Esophagus muscularis mucosa (tissue), 4 donors: Measurements from ENCODE around the gene SLC26A2. TPM values are rescaled to one million over a fixed set of nuclear protein-coding genes. Genes with fewer than 3 reads are reported as not detected.

Source experiments
- DNase-seq: peaks from one replicate; pipeline ENCODE4 v3.0.0-alpha.2; 2017; ENCODE audit errors: extremely low spot score
- H3K27ac ChIP-seq, 4 donors: fragments of 200-600 bp; sonication (generic); replicated peaks in 1 of 4; 1 replicate in 3 of 4; 2 replicates in 1 of 4; pipeline ENCODE4 v1.5.1; 2016 to 2019; ENCODE audit warnings: mild to moderate bottlenecking in 1 of 4
- H3K27me3 ChIP-seq, 4 donors: fragments of 200-600 bp; sonication (generic); one replicate each; pipeline versions ENCODE4 v1.5.1 to v1.6.0; 2016 to 2019
- H3K36me3 ChIP-seq, 4 donors: fragments of 200-600 bp; sonication (generic); one replicate each; pipeline ENCODE4 v1.5.1; 2016 to 2019
- H3K4me1 ChIP-seq, 4 donors: fragments of 200-600 bp; sonication (generic); one replicate each; pipeline ENCODE4 v1.5.1; 2016 to 2019
- H3K4me3 ChIP-seq, 4 donors: fragments of 200-600 bp; sonication (generic); 1 replicate in 2 of 4; 2 replicates in 2 of 4; pipeline ENCODE4 v1.5.1; 2016 to 2019; ENCODE audit warnings: mild to moderate bottlenecking in 4 of 4, moderate library complexity in 1 of 4
- H3K9me3 ChIP-seq, 4 donors: fragments of 200-600 bp; sonication (generic); 1 replicate in 3 of 4; 2 replicates in 1 of 4; pipeline ENCODE4 v1.5.1; 2016 to 2019
- EP300 ChIP-seq: sonication (generic); formaldehyde crosslinking; IDR thresholded peaks from one replicate; pipeline ENCODE4 v1.6.1; 2017; ENCODE audit warnings: antibody characterized with exemption
- POLR2A ChIP-seq: fragments of 450-650 bp; IDR thresholded peaks from one replicate; pipeline ENCODE4 v1.6.1; 2017; ENCODE audit warnings: antibody characterized with exemption, moderate library complexity, mild to moderate bottlenecking, low read depth
- POLR2AphosphoS5 ChIP-seq, 2 donors: sonication (generic); formaldehyde crosslinking; IDR thresholded peaks; one replicate each; pipeline ENCODE4 v1.6.1; 2017; ENCODE audit warnings: antibody characterized with exemption in 2 of 2
- WGBS: methylation state at CpG from one replicate; pipeline ENCODE4 v1.1.5; 2018; 5-methylcytosine and 5-hydroxymethylcytosine counted together
- intact Hi-C: fragments of 100-400 bp; cut with DNase I; formaldehyde crosslinking; loops from one replicate; pipeline ENCODE4 v1.15.1; 2023
- small RNA-seq, 3 donors: library from RNA; depleted of rRNA; stranded (forward); fragments of <200 nt; gene quantifications; one replicate each; pipeline ENCODE3, GENCODE V24; 2016
- total RNA-seq, 4 donors: library from RNA; depleted of rRNA; stranded (reverse); fragments of >200 nt; gene quantifications; one replicate each; pipeline versions ENCODE4 v1.1.0 to v1.2.1, GENCODE V29; 2016
- TF ChIP-seq, protein P1 (sequence below), 3 experiments: fragments of 200-600 bp in 2 of 3; fragments of 450-650 bp in 1 of 3; sonication (generic) in 2 of 3; IDR thresholded peaks; one replicate each; pipeline ENCODE4 v1.5.1; 2017 to 2019; ENCODE audit warnings: antibody characterized with exemption in 3 of 3, mild to moderate bottlenecking in 2 of 3, moderate library complexity in 1 of 3

The SLC26A2 gene
- total RNA-seq, 4 donors from 2014 or later, result 7.9 to 9.2 (median 8.0) TPM

DNA sequence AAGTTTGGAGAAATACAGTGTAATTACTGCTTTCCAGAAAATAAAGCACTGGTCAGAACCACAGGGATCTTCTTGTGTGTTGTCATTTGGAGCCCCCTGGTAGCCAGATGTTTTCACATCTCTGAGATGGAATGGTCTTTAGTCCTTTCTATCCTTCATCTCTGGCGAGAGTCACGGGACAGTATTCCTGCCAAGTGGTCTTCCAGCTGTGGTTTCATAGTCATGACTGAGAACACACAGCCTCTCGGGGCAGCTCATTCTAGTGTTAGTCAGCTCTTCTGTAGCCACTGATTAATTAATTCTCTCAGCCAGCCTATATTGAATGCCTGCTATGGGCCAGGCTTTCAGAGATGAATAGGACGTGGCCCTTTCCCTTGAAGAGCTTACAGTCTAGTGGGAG, 74.1 kb downstream of the SLC26A2 start:
- Histone ChIP-seq H3K9me3 (no peaks in the 10 kb centered on the region), H3K4me3 (no peak overlapping the region), H3K4me1 (peaks cover 0 to 5% (median 3%) of the 10 kb centered on the region in 4 donors), H3K36me3 (peaks cover 66 to 100% (median 92%) of the 10 kb centered on the region in 4 donors), H3K27me3 (no peaks in the 10 kb centered on the region), H3K27ac (no peak overlapping the region)
- 79% methylated on average over 4 of the region's 4 CpGs for WGBS
- intact Hi-C loops, result no loop called here
- no peak for TF ChIP-seq EP300
- TF ChIP-seq POLR2AphosphoS5 (IDR thresholded peaks at IDR 0.05), result no peak
- no peak for TF ChIP-seq POLR2A
- TF ChIP-seq, protein P1, sequence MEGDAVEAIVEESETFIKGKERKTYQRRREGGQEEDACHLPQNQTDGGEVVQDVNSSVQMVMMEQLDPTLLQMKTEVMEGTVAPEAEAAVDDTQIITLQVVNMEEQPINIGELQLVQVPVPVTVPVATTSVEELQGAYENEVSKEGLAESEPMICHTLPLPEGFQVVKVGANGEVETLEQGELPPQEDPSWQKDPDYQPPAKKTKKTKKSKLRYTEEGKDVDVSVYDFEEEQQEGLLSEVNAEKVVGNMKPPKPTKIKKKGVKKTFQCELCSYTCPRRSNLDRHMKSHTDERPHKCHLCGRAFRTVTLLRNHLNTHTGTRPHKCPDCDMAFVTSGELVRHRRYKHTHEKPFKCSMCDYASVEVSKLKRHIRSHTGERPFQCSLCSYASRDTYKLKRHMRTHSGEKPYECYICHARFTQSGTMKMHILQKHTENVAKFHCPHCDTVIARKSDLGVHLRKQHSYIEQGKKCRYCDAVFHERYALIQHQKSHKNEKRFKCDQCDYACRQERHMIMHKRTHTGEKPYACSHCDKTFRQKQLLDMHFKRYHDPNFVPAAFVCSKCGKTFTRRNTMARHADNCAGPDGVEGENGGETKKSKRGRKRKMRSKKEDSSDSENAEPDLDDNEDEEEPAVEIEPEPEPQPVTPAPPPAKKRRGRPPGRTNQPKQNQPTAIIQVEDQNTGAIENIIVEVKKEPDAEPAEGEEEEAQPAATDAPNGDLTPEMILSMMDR (IDR thresholded peaks at IDR 0.05), result no peak
- no peak for DNase-seq

DNA sequence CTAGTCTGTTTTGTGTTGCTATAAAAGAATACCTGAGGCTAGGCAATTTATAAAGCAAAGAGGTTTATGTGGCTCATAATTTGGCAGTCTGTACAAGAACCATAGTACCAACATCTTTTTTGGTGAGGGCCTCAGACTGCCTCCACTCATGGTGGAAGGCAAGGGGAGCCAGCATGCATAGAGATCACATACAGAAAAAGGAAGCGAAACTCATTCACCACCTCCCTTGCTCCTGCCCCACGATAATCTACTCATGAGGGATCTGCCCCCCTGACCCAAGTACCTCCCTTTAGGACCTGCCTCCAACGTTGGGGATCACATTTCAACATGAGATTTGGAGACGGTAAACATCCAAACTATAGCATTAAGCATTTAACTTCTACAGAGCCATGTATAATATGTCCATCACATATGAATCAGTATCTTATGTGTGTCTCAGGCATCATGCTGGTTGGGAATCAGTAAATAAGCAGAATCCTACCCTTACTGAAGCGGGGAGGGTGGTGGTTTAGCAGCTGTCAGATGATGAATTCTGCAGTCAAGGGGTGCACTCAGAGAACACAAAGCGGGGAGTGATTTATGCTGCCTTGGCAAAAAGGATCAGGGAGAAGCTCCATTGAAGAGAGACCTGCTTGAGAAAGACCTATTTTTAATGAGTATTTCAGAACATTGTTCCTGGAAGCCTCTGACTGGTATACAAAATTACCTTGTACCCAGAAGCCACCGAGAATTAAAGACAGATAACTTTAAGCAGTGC, 74.8 kb downstream of the SLC26A2 start:
- DNase-seq, result no peak
- Histone ChIP-seq H3K27ac (no peak overlapping the region), H3K4me1 (peaks cover 0 to 5% (median 2%) of the 10 kb centered on the region in 4 donors), H3K27me3 (no peaks in the 10 kb centered on the region), H3K9me3 (no peaks in the 10 kb centered on the region), H3K4me3 (no peak overlapping the region), H3K36me3 (peaks cover 68 to 100% (median 92%) of the 10 kb centered on the region in 4 donors)
- TF ChIP-seq POLR2AphosphoS5 (IDR thresholded peaks at IDR 0.05) (no peak), POLR2A (no peak), EP300 (no peak)
- TF ChIP-seq, protein P1 (IDR thresholded peaks at IDR 0.05), result no peak
- intact Hi-C loops, result no loop called here
- WGBS, result 83% methylated on average over 7 of the region's 7 CpGs

GRCh38 chr5:150036513-150036912, 76.0 kb downstream of the SLC26A2 start:
- intact Hi-C loops, result no loop called here
- DNase-seq, result no peak
- no peaks in the 10 kb centered on the region for H3K9me3 ChIP-seq
- H3K27ac ChIP-seq, result no peak overlapping the region
- H3K4me3 ChIP-seq, result no peak overlapping the region
- H3K4me1 ChIP-seq, result peaks cover 0 to 5% (median 0%) of the 10 kb centered on the region in 4 donors
- 88% methylated on average over 9 of the region's 9 CpGs for WGBS
- no peaks in the 10 kb centered on the region for H3K27me3 ChIP-seq
- peaks cover 67 to 100% (median 92%) of the 10 kb centered on the region in 4 donors for H3K36me3 ChIP-seq
- no peak for TF ChIP-seq EP300
- TF ChIP-seq POLR2AphosphoS5 (IDR thresholded peaks at IDR 0.05), result no peak
- TF ChIP-seq, protein P1 (IDR thresholded peaks at IDR 0.05), result no peak
- TF ChIP-seq POLR2A, result no peak

Small RNAs within 50 kb of the gene (small RNA-seq; reads per million reads assigned to genes)
- gene RF00019, result 0 reads per million in 3 donors

Other genes with a start within 250 kb of the SLC26A2 start
- gene PPARGC1B, start 230.4 kb upstream of the SLC26A2 start, total RNA-seq, result 10 to 100 TPM in 2 of 4 donors, 1 to 10 TPM in 2; 5.1 to 14.0 (median 9.7) TPM
- gene PDE6A, start 16.0 kb upstream of the SLC26A2 start, total RNA-seq, result not detected
- 1 to 10 TPM; 2.9 to 3.5 (median 3.2) TPM for gene TIGD6, start 39.9 kb downstream of the SLC26A2 start, total RNA-seq
- gene HMGXB3, start 40.0 kb downstream of the SLC26A2 start, total RNA-seq, result 10 to 100 TPM; 17.4 to 26.5 (median 23.1) TPM
- 10 to 100 TPM; 24.9 to 51.7 (median 31.5) TPM for gene CSF1R, start 125.8 kb downstream of the SLC26A2 start, total RNA-seq
- 100 to 1,000 TPM in 2 of 4 donors, 10 to 100 TPM in 2; 83.1 to 219 (median 141) TPM for gene PDGFRB, start 195.1 kb downstream of the SLC26A2 start, total RNA-seq
- under 1 TPM in 1 of 4 donors, not detected in 3; 0.23 TPM for gene CDX1, start 206.0 kb downstream of the SLC26A2 start, total RNA-seq
- gene SLC6A7, start 229.3 kb downstream of the SLC26A2 start, total RNA-seq, result not detected